Measurements from ENCODE around the gene IDH3B. TPM values are rescaled to one million over a fixed set of nuclear protein-coding genes. Genes with fewer than 3 reads are reported as not detected.

The IDH3B gene
- total RNA-seq, 4 donors from 2014 or later: 103 to 158 (median 116) TPM

GRCh38 chr20:2610941-2611720 is 52.9 kb downstream of the IDH3B start:
- H3K9me3 ChIP-seq: peaks cover 0 to 27% (median 0%) of the 10 kb centered on the region in 3 donors
- H3K27ac ChIP-seq: no peak overlapping the region
- no peak for ATAC-seq
- no peaks in the 10 kb centered on the region for H3K36me3 ChIP-seq
- no peak overlapping the region for H3K4me3 ChIP-seq
- peaks cover 26% of the 10 kb centered on the region for H3K27me3 ChIP-seq
- TF ChIP-seq EP300 (IDR thresholded peaks at IDR 0.05): no peak
- no peaks in the 10 kb centered on the region for H3K4me1 ChIP-seq
- WGBS, 2 donors (ENCODE audit: low coverage in 1 of 2): 48 to 55% methylated on average over 3 to 6 of the region's 6 CpGs

DNA sequence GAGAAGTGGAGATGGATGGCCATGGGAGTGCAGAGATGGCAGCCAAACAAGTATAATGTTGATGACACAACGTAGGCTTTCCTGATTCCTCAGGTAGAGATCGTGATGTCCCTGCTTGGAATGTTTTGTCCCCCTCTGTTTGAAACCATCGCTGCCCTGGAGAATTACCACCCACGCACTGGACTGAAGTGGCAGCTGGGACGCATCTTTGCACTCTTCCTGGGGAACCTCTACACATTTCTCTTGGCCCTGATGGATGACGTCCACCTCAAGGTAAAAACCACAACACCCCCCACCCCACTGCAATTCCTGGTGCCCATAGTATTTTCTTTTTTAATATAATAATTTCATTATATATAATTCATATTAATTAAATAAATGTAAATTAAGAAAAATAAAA is 53.7 kb downstream of the IDH3B start:
- H3K27ac ChIP-seq: no peak overlapping the region
- peaks cover 0 to 35% (median 0%) of the 10 kb centered on the region in 3 donors for H3K9me3 ChIP-seq
- no peaks in the 10 kb centered on the region for H3K4me1 ChIP-seq
- no peak overlapping the region for H3K4me3 ChIP-seq
- 79 to 87% methylated on average over 5 to 6 of the region's 6 CpGs for WGBS, 2 donors (ENCODE audit: low coverage in 1 of 2)
- no peak for ATAC-seq
- H3K27me3 ChIP-seq: peaks cover 26% of the 10 kb centered on the region
- TF ChIP-seq CTCF (IDR thresholded peaks at IDR 0.05) (no peak), EP300 (IDR thresholded peaks at IDR 0.05) (no peak), POLR2A (IDR thresholded peaks at IDR 0.05) (no peak), POLR2AphosphoS5 (IDR thresholded peaks at IDR 0.05) (no peak)
- H3K36me3 ChIP-seq: no peaks in the 10 kb centered on the region

Small RNA genes lying within 50 kb of the gene (small RNA-seq; reads per million reads assigned to genes)
- gene SNORA51 (0 reads per million in 4 donors), gene SNORD110 (0 reads per million in 4 donors), gene SNORD56 (0 reads per million in 4 donors), gene SNORD57 (0 reads per million in 4 donors), gene SNORD86 (0 reads per million in 4 donors)

Other genes with a start within 250 kb of the IDH3B start
- 100 to 1,000 TPM; 154 to 212 (median 204) TPM for gene SNRPB, start 193.4 kb downstream of the IDH3B start, total RNA-seq
- 10 to 100 TPM; 10.3 to 16.8 (median 12.5) TPM for gene ZNF343, start 155.3 kb downstream of the IDH3B start, total RNA-seq
- under 1 TPM in 2 of 4 donors, not detected in 2; 0.15 to 0.35 TPM for gene TMC2, start 127.6 kb downstream of the IDH3B start, total RNA-seq
- 100 to 1,000 TPM in 1 of 4 donors, 10 to 100 TPM in 3; 44.8 to 108 (median 54.6) TPM for gene NOP56, start 11.6 kb downstream of the IDH3B start, total RNA-seq
- gene EBF4, start 28.6 kb upstream of the IDH3B start, total RNA-seq: 10 to 100 TPM; 14.5 to 36.6 (median 19.6) TPM
- 1 to 10 TPM in 3 of 4 donors, not detected in 1; 1.9 to 7.1 (median 2.3) TPM for gene CPXM1, start 136.4 kb upstream of the IDH3B start, total RNA-seq
- not detected for gene C20orf141, start 150.8 kb upstream of the IDH3B start, total RNA-seq
- gene TMEM239, start 152.1 kb upstream of the IDH3B start, total RNA-seq: under 1 TPM in 1 of 4 donors, not detected in 3; 0.15 TPM
- gene PCED1A, start 176.4 kb upstream of the IDH3B start, total RNA-seq: 10 to 100 TPM; 13.8 to 23.2 (median 16.7) TPM
- 10 to 100 TPM; 22.1 to 44.0 (median 30.7) TPM for gene VPS16, start 176.5 kb upstream of the IDH3B start, total RNA-seq
- 10 to 100 TPM; 54.1 to 85.4 (median 67.0) TPM for gene PTPRA, start 209.3 kb upstream of the IDH3B start, total RNA-seq